Fibroblast of villous mesenchyme (primary cell): ENCODE results near the gene RGS19. TPM values are rescaled to one million over a fixed set of nuclear protein-coding genes. Genes with fewer than 3 reads are reported as not detected.

Source experiments
- DNase-seq: peaks from one replicate; pipeline ENCODE4 v3.0.0-alpha.2; 2010; ENCODE audit warnings: low read depth
- H3K4me3 ChIP-seq: 2 replicates; pipeline ENCODE4 v1.5.1; 2011; ENCODE audit warnings: low read depth, mild to moderate bottlenecking, low read length
- CTCF ChIP-seq: IDR thresholded peaks from 2 replicates; pipeline ENCODE4 v1.5.1; 2012; ENCODE audit warnings: low read depth, mild to moderate bottlenecking, low read length; ENCODE audit not compliant: insufficient read depth
- total RNA-seq: library from RNA; depleted of rRNA; stranded (reverse); fragments of >200 nt; gene quantifications from 2 replicates; pipeline ENCODE4 v1.2.3, GENCODE V29; 2012

RGS19 gene
- total RNA-seq, 1 donor, result 13.0 TPM

GRCh38 chr20:64044484-64045247 lies 34.7 kb downstream of the RGS19 start:
- H3K4me3 ChIP-seq, result no peak overlapping the region
- peak; percentile 36 for DNase-seq
- TF ChIP-seq CTCF, result no peak

- no peak for TF ChIP-seq CTCF
- no peak overlapping the region for H3K4me3 ChIP-seq
- no peak for DNase-seq
Observed at GRCh38 chr20:64043768-64044167, 35.5 kb downstream of the RGS19 start.

GRCh38 chr20:64042054-64042781 lies 37.1 kb downstream of the RGS19 start:
- no peak for DNase-seq
- H3K4me3 ChIP-seq, result peak overlapping the region; percentile 50
- TF ChIP-seq CTCF, result no peak

- peak overlapping the region; percentile 50 for H3K4me3 ChIP-seq
- DNase-seq, result no peak
- TF ChIP-seq CTCF, result no peak
Observed at GRCh38 chr20:64041781-64042053, 37.6 kb downstream of the RGS19 start.

GRCh38 chr20:64041040-64041780 lies 38.1 kb downstream of the RGS19 start:
- peak overlapping the region; percentile 50 for H3K4me3 ChIP-seq
- no peak for TF ChIP-seq CTCF
- peak; percentile 33 for DNase-seq

GRCh38 chr20:64040231-64041039 lies 38.9 kb downstream of the RGS19 start:
- no peak overlapping the region for H3K4me3 ChIP-seq
- TF ChIP-seq CTCF, result no peak
- no peak for DNase-seq
